HL-60 (cell line): ENCODE data around the gene PRCP.

Experiments
- DNase-seq, 2 experiments: peaks; one replicate each; pipeline ENCODE4 v3.0.0-alpha.2; 2010 to 2020; ENCODE audit warnings: low read depth in 1 of 2, low spot score in 1 of 2
- H3K27ac ChIP-seq: fragments of 250-450 bp; sonication (Bioruptor Pico); replicated peaks from 2 replicates; pipeline ENCODE4 v1.5.1; 2020; ENCODE audit warnings: mild to moderate bottlenecking, moderate library complexity
- H3K27me3 ChIP-seq: fragments of 250-450 bp; sonication (Bioruptor Pico); 2 replicates; pipeline ENCODE4 v1.5.1; 2021; ENCODE audit warnings: mild to moderate bottlenecking, moderate library complexity; ENCODE audit not compliant: insufficient read depth, poor library complexity, severe bottlenecking
- H3K4me3 ChIP-seq: replicated peaks from 2 replicates; pipeline ENCODE4 v1.5.1; 2011; ENCODE audit warnings: mild to moderate bottlenecking, control low read depth, low read length; ENCODE audit not compliant: insufficient read depth
- CTCF ChIP-seq: IDR thresholded peaks from one replicate; pipeline ENCODE4 v1.5.1; 2011; ENCODE audit warnings: low read length, control low read depth, inconsistent platforms; ENCODE audit not compliant: insufficient read depth
- GABPA ChIP-seq: IDR thresholded peaks from 2 replicates; pipeline ENCODE4 v1.6.1; 2012; ENCODE audit warnings: low read depth
- POLR2AphosphoS5 ChIP-seq: IDR thresholded peaks from 2 replicates; pipeline ENCODE4 v1.6.1; 2012; ENCODE audit warnings: low read depth
- REST ChIP-seq: IDR thresholded peaks from 2 replicates; pipeline ENCODE4 v1.6.1; 2012; ENCODE audit warnings: low read depth; ENCODE audit not compliant: insufficient replicate concordance
- SPI1 ChIP-seq: IDR thresholded peaks from 2 replicates; pipeline ENCODE4 v1.6.1; 2012; ENCODE audit warnings: low read depth, mild to moderate bottlenecking, borderline replicate concordance

The PRCP gene

GRCh38 chr11:82930734-82931133 is 30.5 kb upstream of the PRCP start:
- DNase-seq, result no peak
- TF ChIP-seq GABPA (no peak), POLR2AphosphoS5 (no peak), CTCF (no peak), SPI1 (no peak), REST (no peak)
- H3K27me3 ChIP-seq, result no peaks in the 10 kb centered on the region
- H3K27ac ChIP-seq, result no peak overlapping the region
- H3K4me3 ChIP-seq, result no peak overlapping the region

- no peaks in the 10 kb centered on the region for H3K27me3 ChIP-seq
- DNase-seq, result no peak
- H3K4me3 ChIP-seq, result no peak overlapping the region
- no peak overlapping the region for H3K27ac ChIP-seq
- TF ChIP-seq CTCF, result no peak
- no peak for TF ChIP-seq POLR2AphosphoS5
- TF ChIP-seq REST, result no peak
- no peak for TF ChIP-seq GABPA
- TF ChIP-seq SPI1, result no peak
These were observed 30.0 kb upstream of the PRCP start for GRCh38 chr11:82930229-82930628.

GRCh38 chr11:82929121-82929520 is 28.9 kb upstream of the PRCP start:
- no peak for DNase-seq
- TF ChIP-seq GABPA, result no peak
- no peak for TF ChIP-seq SPI1
- no peak for TF ChIP-seq REST
- TF ChIP-seq CTCF, result no peak
- no peak for TF ChIP-seq POLR2AphosphoS5
- no peak overlapping the region for H3K27ac ChIP-seq
- no peak overlapping the region for H3K4me3 ChIP-seq
- H3K27me3 ChIP-seq, result no peaks in the 10 kb centered on the region
